Neural progenitor cell (in vitro differentiated cells): ENCODE measurements around the gene ATOH8.

Experiments
- CTCF ChIP-seq: fragments of 200-600 bp; sonication (generic); IDR thresholded peaks from 2 replicates; pipeline ENCODE4 v1.5.1; 2017; ENCODE audit warnings: antibody characterized with exemption, mild to moderate bottlenecking
- EZH2phosphoT487 ChIP-seq: fragments of 200-600 bp; sonication (generic); IDR thresholded peaks from 2 replicates; pipeline ENCODE4 v1.6.1; 2017; ENCODE audit warnings: antibody characterized with exemption

- TF ChIP-seq EZH2phosphoT487 (no peak), CTCF (no peak)
Measured at GRCh38 chr2:85705680-85706039, 48.1 kb upstream of the ATOH8 start.
